GM18951 (cell line): ENCODE measurements around the gene TLE2.
"Not testable (repeated sequence)": the region's sequence is repeated elsewhere in the genome, so short reads cannot be mapped to it uniquely, and the experiment has no call there.

ENCODE experiments used
- POLR2A ChIP-seq: IDR thresholded peaks from 4 replicates; pipeline ENCODE4 v1.6.1; 2011; ENCODE audit warnings: mild to moderate bottlenecking; ENCODE audit not compliant: insufficient read length, insufficient read depth; ENCODE audit errors: extremely low read depth
- in situ Hi-C: fragments of 300-500 bp; cut with MboI; formaldehyde crosslinking; loops from one replicate; pipeline ENCODE4 v1.12.0; 2022; ENCODE audit warnings: low sequenced_read_pairs, mixed read lengths, inconsistent platforms; ENCODE audit not compliant: unreplicated experiment

The TLE2 gene

GRCh38 chr19:3007975-3008374, 21.1 kb downstream of the TLE2 start:
- no peak for TF ChIP-seq POLR2A
- in situ Hi-C loops: no loop called here

DNA sequence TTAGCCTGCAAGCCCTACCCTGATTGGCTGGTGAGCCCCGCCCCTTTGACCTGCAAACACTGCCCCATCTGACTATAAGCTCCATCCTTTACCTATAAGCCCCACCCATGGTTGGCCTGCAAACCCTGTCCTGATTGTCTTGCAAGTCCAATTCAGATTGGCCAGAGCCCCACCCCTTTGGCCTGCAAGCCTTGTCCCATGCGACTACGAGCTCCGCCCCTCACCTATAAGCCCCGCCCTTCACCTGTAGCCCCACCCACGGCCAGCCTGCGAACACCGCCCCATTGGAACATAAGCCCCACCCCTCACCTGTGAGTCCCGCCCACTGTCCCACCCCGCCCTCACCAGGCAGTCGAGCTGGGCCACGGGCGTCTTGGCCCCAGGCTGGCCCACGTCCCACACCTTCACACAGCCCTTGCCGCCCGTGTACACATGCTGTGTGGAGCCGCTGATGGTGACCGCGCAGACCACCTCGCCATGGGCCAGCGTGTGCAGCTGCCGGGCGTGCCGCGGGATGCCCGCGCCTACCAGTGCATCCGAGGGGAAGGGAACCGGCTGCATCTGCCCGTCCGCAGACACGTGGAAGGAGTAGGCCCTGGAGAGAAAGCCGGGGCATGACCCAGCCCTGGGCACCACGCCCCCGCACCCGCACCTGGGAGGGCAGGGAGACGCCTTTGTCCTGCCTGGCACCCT, 22.9 kb downstream of the TLE2 start:
- TF ChIP-seq POLR2A: no peak
- in situ Hi-C loops: no loop called here

DNA sequence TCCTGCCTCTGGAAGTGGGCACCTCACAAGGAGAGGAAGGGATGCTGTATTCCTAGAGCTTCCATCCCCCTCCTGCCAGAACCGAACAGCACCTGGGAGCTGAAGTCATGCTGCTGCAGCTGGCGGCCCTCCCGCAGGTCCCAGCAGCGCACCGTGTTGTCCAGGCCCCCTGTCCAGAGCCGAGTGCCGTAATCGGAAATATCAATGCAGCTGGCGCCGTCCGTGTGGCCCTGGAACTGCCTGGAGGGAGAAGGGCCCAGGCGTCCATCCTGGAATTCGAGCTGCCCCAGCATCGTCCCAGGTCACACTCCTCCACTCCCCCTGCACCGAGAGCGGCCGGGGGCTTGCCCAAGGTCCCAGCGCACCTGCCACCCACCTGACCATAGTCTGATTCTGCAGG, 23.7 kb downstream of the TLE2 start:
- no peak for TF ChIP-seq POLR2A
- in situ Hi-C loops: no loop called here

GRCh38 chr19:3004522-3004921, 24.6 kb downstream of the TLE2 start:
- no peak for TF ChIP-seq POLR2A
- in situ Hi-C loops: no loop called here

- in situ Hi-C loops: no loop called here
- no peak for TF ChIP-seq POLR2A
These were observed 26.0 kb downstream of the TLE2 start for GRCh38 chr19:3003046-3003445.

GRCh38 chr19:3001235-3001800, 27.8 kb downstream of the TLE2 start:
- no peak for TF ChIP-seq POLR2A
- in situ Hi-C loops: no loop called here

DNA sequence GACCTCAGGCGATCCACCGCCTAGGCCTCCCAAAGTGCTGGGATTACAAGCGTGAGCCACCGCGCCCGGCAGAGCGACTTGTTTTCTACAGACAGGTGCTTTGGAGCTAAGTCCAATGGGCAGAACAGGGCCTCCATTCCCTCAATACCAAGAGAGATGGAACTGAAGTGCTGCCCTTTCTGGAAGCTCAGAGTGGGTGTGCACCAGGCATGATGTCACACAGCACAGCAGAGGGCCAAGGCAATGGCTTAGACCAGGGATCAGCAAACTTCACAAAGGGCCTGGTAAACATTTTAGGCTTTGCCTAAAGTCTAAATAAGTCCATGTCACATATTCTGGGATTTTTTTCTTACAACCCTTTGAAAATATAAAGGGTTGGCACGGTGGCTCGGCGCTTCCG, 30.4 kb downstream of the TLE2 start:
- in situ Hi-C loops: no loop called here

DNA sequence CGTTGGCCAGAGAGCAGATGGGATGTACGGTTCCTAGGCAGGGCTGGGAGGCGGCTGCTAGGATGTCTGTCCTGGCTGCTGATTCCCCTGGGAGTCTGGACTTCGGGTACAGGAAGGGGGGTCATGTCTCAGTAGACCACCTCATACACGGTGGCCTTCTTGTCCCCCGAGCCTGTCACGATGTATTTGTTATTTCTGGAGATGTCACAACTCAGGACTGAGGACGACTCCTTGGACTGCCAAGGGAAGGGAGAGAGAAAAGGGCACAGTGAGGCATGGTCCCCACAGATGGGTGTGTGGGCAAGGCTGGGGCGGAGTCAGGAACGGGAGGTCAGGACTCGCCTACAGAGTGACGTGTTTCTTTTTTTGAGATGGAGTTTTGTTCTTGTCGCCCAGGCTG, 31.4 kb downstream of the TLE2 start:
- in situ Hi-C loops: no loop called here
- no peak for TF ChIP-seq POLR2A

More for the DNA sequence above, 30.4 kb downstream of the TLE2 start:
- no peak for TF ChIP-seq POLR2A

DNA sequence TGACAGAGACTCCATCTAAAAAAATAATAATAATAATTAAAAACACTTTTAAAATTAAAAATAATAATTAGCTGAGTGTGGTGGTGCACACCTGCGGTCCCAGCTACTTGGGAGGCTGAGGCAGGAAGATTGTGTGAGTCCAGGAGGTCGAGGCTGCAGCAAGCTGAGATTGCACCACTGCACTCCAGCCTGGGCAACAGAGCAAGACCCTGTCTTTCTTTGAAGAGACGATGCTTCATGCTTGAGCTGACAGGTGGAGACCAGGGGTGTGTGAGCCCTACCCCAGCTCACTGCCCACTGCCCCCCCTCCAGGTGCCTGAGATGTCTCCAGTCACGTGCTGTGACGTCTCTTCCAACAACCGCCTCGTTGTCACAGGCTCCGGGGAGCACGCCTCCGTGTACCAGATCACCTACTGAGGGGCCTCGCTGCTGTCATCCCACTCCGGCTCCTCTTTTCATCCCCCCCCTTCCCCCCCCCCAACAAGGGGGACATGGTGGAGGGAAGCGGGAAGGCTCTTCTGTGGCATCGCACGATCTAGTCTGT, 34.4 kb downstream of the TLE2 start:
- in situ Hi-C loops: no loop called here
- TF ChIP-seq POLR2A: no peak

- no peak for TF ChIP-seq POLR2A
- in situ Hi-C loops: no loop called here
These were observed 35.5 kb downstream of the TLE2 start for GRCh38 chr19:2993579-2993978.

GRCh38 chr19:2992958-2993357, 36.1 kb downstream of the TLE2 start:
- in situ Hi-C loops: no loop called here
- TF ChIP-seq POLR2A: no peak

DNA sequence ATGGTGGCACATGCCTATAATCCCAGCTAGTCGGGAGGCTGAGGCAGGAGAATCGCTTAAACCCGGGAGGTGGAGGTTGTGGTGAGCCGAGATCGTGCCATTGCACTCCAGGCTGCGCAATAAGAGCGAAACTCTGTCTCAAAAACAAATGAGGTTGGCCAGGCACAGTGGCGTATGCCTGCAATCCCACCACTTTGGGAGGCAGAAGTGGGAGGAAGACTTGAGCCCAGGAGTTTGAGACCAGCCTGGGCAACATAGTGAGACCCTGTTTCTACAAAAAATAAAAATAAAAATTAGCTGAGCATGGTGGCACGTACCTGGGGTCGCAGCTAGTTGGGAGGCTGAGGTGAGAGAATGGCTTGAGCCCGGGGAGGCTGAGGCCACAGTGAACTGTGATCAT, 36.7 kb downstream of the TLE2 start:
- in situ Hi-C loops: not testable (repeated sequence)

DNA sequence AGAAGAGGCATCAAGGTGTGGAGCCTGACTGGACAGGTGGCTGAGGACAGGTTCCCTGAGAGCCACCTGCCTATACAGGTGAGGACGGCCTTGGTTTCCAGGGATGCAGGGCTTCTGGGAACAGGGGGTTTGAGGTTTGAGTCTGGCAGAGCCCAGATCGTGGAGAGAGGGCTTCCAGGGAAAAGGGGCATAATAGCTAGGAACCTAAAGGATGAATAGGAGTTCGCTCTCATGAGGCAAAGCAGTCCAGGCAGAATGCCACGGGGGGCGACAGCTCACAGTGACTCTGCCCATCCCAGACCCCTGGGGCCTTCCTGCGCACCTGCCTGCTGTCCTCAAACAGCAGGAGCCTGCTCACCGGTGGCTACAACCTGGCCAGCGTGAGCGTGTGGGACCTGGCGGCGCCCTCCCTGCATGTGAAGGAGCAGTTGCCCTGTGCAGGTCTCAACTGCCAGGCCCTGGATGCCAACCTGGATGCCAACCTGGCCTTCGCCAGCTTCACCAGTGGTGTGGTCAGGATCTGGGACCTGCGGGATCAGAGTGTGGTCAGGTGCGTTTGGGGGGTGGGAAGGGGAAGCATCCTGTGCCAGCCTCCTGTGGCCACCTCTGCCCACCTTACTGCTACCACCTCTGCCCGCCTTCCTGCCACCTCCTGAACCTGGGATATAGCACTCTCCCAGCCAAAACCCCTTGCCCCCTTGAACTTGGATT, 39.7 kb downstream of the TLE2 start:
- TF ChIP-seq POLR2A: no peak
- in situ Hi-C loops: no loop called here

DNA sequence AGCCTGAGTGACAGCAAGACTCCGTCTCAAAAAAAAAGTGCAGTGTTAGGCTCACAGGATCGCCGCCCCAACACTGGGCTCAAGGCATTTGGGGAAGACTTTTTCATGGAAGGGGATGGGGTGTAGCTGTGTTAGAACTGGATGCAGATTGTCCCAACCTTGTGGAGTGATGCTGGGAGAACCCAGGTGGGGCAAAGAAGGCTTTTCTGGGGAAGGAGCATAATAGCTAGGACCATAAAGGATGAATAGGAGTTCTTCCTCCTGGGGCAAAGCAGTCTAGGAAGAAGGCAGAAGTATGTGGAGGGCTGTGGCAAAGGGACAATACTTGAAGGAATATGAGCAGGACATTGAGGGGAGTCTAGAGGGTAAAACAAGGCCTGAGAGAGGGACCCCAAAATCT, 40.5 kb downstream of the TLE2 start:
- no peak for TF ChIP-seq POLR2A
- in situ Hi-C loops: no loop called here

- in situ Hi-C loops: no loop called here
- TF ChIP-seq POLR2A: no peak
These were observed 41.3 kb downstream of the TLE2 start for GRCh38 chr19:2987797-2988196.
